ENCODE results near the gene ETFA. TPM values are rescaled to one million over a fixed set of nuclear protein-coding genes. Genes with fewer than 3 reads are reported as not detected.

Gene ETFA
- total and polyA plus RNA-seq, 10 of the 15 experiments (the other 5 are each of a cell fraction or from before 2014, with no cell fraction given) = 114 to 331 (median 152) TPM

DNA sequence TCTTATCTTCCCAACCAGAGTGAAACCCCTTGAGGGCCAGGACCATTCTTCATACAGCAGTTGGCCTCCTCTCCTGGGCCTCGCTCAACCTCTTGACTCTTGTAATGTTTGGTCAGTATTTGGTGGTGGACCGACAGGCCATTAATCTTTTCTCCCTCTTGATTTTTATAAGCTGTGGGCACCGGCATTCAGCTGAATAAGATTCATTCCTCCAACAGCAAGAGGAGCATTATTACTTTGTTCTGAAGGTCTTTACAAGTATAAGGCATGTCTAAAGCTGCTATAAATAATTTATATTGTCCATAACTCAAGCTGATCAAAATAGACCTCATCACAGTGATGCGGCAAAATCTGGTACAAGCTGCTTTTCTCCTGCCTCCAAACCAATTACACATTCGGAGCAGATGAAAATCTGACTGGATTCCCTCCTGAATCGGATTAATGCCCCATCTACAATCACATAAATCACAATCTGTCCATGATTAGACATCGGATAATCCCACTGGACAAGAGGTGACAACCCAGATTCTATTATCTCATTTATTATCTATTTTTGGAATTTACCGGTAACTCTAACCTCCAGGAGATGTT is 16.9 kb upstream of the ETFA start:
- no peaks in the 10 kb centered on the region for H3K9me3 ChIP-seq (replicated peaks; ENCODE audit: control insufficient read depth, insufficient read depth, low read length)
- POLR2A ChIA-PET = no interaction called here
- BruUV-seq (replicated peaks) = no TSS peak
- intact Hi-C loops (cut with micrococcal nuclease; ENCODE audit: unreplicated experiment) = no loop called here
- no peak overlapping the region for H3K27ac ChIP-seq (ENCODE audit: control insufficient read depth, insufficient read depth)
- SMC1A ChIA-PET (ENCODE audit: uncharacterized antibody, unreplicated experiment) = interaction anchor here (1.4 kb wide), 1 partner anchor 93 kb away, joined by 5 read pairs; no protein-coding TSS in a partner anchor
- H2AFZ ChIP-seq (ENCODE audit: control insufficient read depth, low read depth, low read length) = no peak overlapping the region
- no peak overlapping the region for H3K4me3 ChIP-seq
- peaks cover 0 to 5% of the 10 kb centered on the region in 2 experiments; a peak in 2 of 4 replicates for H3K27me3 ChIP-seq (replicated peaks in 1 of 2; ENCODE audit: control insufficient read depth in 2 of 2, insufficient read depth in 2 of 2, low read length in 1 of 2)
- ATAC-seq (no peak), DNase-seq (ENCODE audit: low read depth, low spot score) (no peak), FAIRE-seq (no peak)
- no peaks in the 10 kb centered on the region for H4K20me1 ChIP-seq (ENCODE audit: control insufficient read depth, insufficient read depth)
- in situ Hi-C loops (cut with MboI) = no loop called here
- no peaks in the 10 kb centered on the region for H3K79me2 ChIP-seq (ENCODE audit: control insufficient read depth, insufficient read depth, low read length)
- H3K4me2 ChIP-seq (ENCODE audit: control insufficient read depth, insufficient read depth) = no peak overlapping the region
- RAD21 ChIA-PET (ENCODE audit: unreplicated experiment) = no interaction called here
- CTCF ChIA-PET = interaction anchor here (0.7 to 0.8 kb wide), 2 partner anchors 17 to 92 kb away, joined by 3 read pairs; no protein-coding TSS in a partner anchor
- H3K9ac ChIP-seq (ENCODE audit: control insufficient read depth, insufficient read depth, low read length) = no peak overlapping the region
- H3K36me3 ChIP-seq (ENCODE audit: control insufficient read depth in 2 of 2, insufficient read depth in 2 of 2, low read length in 1 of 2) = no peaks in the 10 kb centered on the region
- WGBS (ENCODE audit: insufficient coverage, insufficient replicate concordance, low lambda C conversion rate, missing lambda C conversion rate) = 62% methylated on average over 8 of the region's 8 CpGs
- H3K4me1 ChIP-seq (ENCODE audit: control insufficient read depth, insufficient read depth, low read length) = no peaks in the 10 kb centered on the region
- TF ChIP-seq WRNIP1 (IDR thresholded peaks at IDR 0.05; ENCODE audit: borderline replicate concordance, low read depth, low read length) = no peak
- TF ChIP-seq, protein P1, sequence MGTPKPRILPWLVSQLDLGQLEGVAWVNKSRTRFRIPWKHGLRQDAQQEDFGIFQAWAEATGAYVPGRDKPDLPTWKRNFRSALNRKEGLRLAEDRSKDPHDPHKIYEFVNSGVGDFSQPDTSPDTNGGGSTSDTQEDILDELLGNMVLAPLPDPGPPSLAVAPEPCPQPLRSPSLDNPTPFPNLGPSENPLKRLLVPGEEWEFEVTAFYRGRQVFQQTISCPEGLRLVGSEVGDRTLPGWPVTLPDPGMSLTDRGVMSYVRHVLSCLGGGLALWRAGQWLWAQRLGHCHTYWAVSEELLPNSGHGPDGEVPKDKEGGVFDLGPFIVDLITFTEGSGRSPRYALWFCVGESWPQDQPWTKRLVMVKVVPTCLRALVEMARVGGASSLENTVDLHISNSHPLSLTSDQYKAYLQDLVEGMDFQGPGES (IDR thresholded peaks at IDR 0.05) = no peak
- TF ChIP-seq NFXL1 (IDR thresholded peaks at IDR 0.05; ENCODE audit: borderline replicate concordance) = no peak
- no peak for TF ChIP-seq USF2 (IDR thresholded peaks at IDR 0.05; ENCODE audit: borderline replicate concordance, low read depth, low read length)
- TF ChIP-seq CUX1 (IDR thresholded peaks at IDR 0.05; ENCODE audit: insufficient replicate concordance, low read depth, low read length) = no peak
- TF ChIP-seq CREM (IDR thresholded peaks at IDR 0.05; ENCODE audit: low read depth) = no peak
- TF ChIP-seq NR2C1 (IDR thresholded peaks at IDR 0.05) = no peak
- no peak for TF ChIP-seq KAT2A (conservative IDR thresholded peaks at IDR 0.05; ENCODE audit: control insufficient read depth, low read depth, low read length)
- TF ChIP-seq MTA2 (IDR thresholded peaks at IDR 0.05; ENCODE audit: low read depth) = no peak
- TF ChIP-seq EZH2 (IDR thresholded peaks at IDR 0.05; ENCODE audit: borderline replicate concordance, control insufficient read depth, low read depth, low read length) = no peak
- no peak for TF ChIP-seq ZBED1 (IDR thresholded peaks at IDR 0.05; ENCODE audit: borderline replicate concordance)
- TF ChIP-seq TCF7 (IDR thresholded peaks at IDR 0.05; ENCODE audit: borderline replicate concordance) = no peak
- no peak for TF ChIP-seq ATF7 (IDR thresholded peaks at IDR 0.05; ENCODE audit: low read depth)
- TF ChIP-seq ZSCAN29 (IDR thresholded peaks at IDR 0.05) = no peak
- no peak for TF ChIP-seq POLR2A (IDR thresholded peaks at IDR 0.05; ENCODE audit: low read depth, low read length)
- no peak for TF ChIP-seq STAT1 (conservative IDR thresholded peaks at IDR 0.05)
- TF ChIP-seq ZNF622 (IDR thresholded peaks at IDR 0.05) = no peak
- no peak for TF ChIP-seq ASH2L (IDR thresholded peaks at IDR 0.05; ENCODE audit: borderline replicate concordance, low read depth)

Data from GM12878 (cell line).